HCEC 1CT (cell line): Measurements from ENCODE around the gene MCF2L2.
"Not testable (repeated sequence)": the region's sequence is repeated elsewhere in the genome, so short reads cannot be mapped to it uniquely, and the experiment has no call there.

Experiments used
- DNase-seq: peaks from one replicate; pipeline ENCODE4 v3.0.0-alpha.2; 2017

MCF2L2 gene

DNA sequence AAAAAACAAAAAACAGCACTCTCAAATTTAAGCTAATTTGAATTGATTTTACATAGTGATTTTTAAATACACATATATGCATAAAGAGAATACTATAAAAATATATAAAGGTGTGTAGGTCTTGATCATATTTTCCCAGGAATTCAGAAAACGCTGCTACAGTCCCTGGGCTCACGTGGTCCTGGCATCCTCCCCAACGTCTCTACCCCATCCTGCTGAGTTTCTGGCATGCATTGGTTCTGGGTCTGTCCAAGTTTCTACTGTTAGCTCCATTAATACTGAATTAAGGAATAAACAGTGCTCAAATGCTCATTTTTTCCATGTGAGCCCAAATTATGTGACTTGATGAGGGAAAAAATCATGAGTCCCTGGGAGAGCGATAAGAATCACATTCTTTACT, 233.2 kb downstream of the MCF2L2 start:
- DNase-seq, result no peak

DNA sequence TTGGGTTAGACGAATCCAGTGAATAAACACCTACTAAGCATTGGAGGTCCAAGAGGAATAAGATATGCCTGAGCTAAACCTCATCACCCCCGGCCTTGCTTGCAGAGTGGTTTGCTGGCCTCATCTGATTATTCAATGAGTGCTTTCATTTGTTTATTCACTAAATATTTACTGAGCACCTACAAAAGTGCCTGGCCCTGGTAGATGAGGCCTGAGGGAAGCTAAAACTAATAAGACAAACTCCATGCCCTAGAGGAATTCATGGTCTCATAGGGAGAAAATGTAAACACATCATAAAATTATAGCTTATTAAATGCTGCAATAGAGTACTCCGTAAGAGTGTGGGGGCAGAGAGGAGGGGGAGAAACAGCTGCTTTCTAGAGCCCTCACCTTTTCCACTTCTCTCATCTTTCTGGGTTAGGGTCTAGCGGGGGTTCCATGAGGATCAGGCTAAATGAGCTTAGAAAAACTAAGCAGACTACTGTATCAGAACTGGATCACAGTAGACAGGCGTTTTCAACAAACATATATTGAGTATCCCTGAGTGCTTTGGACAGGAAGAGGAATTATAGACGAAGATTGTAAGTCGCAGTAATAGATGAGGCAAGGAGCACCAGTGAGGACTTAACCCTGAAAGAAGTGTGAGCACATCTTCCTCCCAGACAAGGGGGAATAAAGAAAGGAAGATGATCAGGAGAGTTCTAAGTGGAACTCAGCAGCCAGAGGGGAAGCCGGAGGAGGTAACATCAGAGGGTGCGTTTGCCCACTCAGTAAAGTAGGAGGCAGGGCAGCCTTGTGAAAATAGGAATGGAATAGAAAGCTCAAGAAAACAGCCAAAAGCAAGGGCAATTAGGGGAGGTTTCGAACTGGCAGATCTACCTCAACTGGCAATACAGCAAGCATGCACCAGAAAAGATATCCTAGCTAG, 234.4 kb downstream of the MCF2L2 start:
- DNase-seq, result peak; percentile 58

DNA sequence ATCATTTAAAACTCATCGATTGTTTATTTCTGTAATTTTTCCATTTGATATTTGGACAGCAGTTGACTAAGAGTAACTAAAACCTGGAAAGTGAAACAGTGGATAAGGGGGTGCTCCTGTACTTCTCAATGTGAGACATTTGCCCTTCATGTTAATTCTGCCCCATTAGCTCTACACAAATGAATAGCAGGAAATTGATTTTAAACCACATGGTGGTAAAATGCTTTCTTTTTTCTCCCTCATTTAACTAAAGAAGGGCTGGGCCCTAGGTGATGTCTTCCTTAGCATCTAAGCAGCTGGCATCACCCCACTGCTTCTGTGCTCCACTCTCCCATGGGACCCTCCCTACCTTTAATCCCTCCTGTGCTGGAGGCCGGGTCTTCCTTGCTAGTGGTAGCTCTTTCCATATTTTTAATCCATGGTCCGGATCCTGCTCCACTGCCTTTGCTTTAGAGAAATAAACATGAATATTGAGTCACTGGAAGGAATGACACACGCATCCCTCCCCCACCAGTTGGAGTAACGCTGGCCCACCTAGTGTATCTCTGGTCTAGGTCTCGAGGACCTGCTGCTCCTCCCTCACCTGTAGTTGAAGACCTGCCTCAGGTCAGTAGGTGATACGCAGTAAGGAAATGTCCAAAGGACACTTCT, 235.6 kb downstream of the MCF2L2 start:
- DNase-seq, result peak; percentile 60

DNA sequence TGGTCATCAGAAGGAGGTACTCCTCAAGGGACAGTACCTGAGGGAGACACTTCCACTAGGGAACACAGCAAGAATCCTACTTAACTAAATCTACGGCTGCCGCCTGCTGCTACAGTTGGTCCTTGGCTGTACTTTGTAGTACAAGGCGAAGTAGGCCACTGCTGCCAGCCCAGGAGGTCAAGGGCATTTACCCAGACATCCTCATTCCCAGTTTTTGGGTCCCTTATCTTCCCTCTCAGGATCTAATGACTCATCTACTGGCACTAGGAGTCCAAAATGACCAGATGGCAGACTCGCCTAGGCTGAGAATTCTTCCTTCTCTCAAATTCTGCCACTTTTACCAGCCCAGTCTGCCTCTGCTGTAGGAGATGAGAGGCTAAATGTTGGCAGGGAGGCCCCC, 238.8 kb downstream of the MCF2L2 start:
- DNase-seq, result no peak

DNA sequence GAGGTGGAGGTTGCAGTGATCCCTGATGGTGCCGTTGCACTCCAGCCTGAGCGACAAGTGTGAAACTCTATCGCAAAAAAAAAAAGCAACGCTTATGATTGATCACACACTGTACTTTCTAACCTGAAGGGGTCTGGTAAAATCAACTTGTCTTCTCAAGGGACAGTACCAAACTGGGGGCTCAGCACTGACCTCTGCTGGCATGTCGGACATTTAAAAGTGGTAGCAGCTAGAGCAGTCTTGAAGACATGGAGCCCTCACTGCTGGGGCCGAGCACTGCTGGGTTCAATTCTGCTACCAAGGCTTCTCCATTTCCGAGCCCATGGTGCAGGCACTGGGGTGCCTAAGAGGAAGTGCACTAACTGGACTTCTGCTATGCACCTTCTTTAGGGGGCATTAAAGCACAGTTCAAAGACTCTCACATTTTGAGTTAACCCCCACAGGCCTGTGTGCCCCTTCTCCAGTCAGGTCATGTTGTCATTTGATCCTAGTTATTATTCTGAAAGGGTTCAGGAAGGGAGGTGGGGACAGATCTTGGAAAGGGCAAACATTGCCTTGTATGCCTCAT, 239.4 kb downstream of the MCF2L2 start:
- DNase-seq, result peak; percentile 10

DNA sequence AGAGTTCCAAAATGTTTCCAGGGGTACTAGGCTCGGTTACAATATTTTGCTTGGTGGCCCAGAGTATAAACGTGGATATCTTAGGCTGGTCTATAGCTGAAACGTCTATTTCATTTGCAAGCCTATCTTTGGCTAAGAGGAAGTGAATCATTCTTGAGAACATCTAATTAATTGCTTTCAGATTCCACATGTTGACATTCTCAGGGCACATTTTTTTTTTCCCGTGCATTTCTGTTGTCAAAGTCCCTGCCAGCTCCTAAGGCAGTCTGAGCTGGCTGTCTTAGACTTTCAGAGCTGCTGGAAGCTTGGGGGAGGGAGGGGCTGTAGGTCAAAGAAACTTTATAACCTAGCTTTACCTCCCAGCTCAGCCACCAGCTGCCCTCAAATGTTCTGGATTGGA, 242.7 kb downstream of the MCF2L2 start:
- peak; percentile 86 for DNase-seq

DNA sequence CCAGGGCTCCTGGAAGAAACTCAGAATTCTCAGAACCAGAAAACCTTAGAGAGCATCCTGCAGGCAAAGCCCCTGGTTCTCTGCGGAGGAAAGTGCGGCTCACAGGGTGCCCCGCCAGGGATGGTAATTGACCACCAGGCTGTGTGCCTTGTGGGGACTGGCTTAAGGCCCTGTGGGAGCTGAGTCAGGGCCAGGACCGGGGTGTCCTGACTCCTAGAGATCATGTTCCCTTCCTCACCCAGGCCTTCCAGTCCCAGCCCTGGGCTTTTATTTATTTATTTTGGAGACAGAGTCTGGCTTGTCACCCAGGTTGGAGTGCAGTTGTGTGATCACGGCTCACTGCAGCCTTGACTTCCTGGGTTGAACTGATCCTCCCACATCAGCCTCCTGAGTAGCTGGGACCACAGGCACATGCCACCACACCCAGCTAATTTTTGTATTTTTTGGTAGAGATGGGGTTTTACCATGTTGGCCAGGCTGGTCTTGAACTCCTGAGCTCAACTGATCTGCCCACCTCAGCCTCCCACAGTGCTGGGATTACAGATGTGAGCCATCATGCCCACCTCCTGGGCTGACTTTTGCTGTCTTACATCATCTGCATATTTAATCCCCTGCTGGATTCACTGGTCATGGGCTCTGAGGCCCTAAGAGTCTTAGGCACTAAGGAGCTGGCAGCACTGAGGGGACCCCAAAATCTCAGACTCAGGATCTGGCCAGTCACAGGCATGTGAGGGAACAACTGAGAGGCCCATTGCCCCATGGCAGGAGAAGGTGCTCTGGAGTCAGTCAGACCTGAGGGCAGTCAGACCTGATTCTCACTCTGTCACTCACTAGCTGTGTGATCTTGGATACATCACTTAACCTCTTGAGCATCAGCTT, 245.4 kb downstream of the MCF2L2 start:
- DNase-seq, result no peak

DNA sequence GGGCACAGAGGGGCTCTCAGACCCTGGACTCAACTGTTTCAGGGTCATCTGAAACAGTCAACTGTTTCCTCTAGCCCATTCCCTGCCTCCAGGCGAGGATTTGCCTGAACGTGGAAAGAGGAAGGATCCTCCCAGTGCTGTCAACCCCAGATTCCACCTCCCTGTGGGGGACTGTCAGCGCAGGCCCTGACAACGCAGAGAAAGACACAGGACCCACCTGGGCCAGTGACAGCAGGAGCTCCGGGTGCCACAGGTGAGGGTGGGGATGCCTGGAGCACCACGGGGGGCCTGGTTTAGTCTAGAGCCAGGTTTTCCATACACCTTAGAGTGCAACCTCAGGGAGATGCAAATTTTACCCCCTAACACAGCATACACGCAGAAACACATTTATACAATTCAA, 246.3 kb downstream of the MCF2L2 start:
- DNase-seq, result no peak

DNA sequence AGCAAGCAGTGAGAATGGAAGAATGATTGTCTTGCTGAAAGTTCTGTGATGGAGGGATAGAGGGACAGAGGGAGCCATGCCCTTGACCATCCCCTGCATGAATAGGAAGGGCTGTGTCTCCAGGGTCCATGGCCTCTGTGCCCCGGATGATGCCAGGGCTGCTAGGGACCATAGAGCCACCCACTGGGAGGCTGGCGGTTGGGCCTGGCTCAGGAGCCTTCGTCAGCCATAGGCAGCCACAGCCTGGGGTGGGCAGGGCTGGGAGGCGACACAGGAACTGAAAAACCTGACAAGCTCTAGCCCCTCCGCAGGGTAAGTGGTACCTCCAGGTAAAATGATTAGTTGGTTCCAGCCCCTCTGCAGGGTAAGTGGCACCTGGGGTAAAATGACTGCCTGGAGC, 246.8 kb downstream of the MCF2L2 start:
- no peak for DNase-seq

DNA sequence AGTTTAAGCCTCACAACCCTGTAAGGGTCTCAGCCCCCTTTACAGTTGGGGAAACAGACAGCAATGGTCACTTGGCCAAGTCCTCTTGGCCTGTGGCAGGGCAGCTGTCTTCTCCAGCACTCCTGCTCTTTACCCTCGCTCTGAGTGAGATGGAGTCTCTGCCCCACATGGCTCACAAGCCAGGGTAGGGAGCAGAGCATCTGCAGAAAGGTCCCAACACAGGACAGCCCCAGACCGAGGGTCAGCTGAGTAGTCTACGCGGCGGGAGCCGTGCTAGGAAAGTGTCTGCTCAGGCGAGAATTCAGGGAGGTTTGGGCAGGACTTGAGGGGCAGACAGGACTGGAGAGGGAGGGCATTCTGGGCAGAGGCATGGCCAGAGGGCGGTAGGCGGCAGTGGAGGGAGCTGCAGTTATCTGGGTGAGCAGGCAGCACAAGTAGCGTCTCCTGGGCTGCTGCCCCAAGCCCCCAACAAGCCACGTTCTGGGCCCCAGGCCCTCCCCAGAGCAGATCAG, 247.6 kb downstream of the MCF2L2 start:
- no peak for DNase-seq

DNA sequence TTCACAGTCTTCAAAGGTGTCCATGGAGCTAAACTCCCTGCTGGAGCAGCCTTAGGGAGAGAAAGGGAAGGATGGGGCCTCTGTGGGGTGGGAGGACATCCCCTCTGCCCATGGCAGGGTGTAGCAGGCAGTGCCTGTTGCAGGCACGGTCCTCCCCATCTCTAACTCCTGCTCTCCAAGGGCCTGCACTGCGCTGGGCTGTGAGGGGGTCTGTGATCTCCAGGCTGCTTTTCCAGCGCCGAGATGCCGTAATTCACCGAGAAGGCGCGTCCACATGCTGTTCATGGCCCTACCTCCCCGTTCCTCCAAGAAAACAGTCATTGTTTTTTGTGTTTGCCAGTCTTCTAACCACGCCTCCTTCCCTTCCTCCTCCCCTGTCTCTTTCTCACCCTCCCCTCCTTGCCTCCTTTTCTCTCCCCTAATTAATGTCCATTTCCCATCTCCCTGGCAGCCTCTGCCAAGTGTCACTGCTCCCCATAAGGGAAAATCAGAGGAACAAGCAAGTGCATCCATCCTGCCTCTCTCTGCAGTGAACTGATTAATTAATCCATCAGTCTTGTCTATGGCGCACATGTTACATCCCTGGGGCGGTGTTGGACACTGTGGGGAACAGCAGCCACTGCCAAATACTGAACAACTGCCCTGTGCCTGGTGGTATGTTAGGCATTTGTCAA, 248.2 kb downstream of the MCF2L2 start:
- DNase-seq, result no peak

DNA sequence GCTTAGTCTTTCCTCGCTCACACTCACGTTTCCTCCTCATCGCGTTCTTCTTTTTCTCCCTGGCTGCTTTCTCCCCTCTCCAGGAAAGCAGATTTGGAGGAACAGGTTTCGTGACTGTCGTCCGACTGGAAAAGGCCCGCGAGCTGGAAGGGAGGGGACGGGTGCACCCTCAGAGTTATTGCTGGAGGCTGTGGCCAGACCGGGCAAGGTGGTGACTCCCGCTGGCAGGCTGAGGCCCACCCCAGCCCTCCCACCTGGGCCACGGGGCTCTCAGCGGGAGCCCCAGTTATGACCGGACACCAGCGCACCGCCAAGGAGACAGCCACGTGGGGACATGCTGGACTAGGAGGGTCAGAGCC, 248.9 kb downstream of the MCF2L2 start:
- DNase-seq, result not testable (repeated sequence)

DNA sequence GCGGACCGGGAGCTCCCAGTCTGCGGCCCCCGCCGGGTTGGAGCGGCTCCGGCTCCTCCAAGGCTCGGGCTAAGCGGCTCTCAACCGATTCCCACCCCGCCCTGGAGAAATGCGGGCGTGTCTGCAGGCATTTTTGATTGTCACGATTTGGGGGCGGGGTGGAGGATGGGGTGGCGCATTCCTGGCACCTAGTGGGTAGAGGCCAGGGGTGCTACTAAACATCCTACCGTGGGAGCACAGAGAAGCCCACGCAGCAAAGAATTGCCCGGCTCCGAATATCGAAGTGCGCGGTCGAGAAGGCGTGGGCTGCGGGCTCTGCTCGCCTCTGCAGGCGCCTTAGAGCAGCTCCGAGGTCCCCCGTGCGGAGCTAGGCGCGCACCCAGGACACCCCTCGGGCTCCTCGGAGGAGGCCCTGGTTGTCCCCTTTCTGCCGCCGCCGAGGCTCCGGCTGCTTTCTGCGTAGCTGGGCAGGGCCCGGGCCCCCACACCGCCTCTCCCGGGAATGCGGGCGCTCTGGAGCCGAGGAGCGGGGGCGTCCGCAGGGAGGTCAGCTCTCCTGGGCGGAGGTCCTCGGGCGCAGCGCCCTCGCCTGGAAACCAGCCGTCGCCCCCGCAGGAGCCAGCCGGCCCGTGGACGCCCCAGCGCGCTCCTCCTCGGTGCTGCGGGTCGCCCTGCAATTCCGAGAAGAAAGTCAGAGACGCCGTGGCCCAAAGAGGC, 249.4 kb downstream of the MCF2L2 start:
- peak; percentile 48 for DNase-seq

DNA sequence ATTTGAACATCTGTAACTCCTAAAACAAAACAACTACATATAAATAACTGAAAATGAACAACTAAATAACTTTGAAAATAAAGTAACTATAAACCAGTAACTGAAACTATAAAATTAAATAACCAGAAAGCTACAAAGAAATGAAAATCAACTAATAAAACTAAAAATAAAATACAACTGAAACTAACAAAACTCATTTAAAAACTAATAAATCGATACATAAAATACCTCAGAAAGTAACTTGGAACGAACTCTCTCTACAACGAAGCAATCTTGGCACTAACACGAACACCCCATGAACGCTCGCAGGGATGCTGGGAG, 249.9 kb downstream of the MCF2L2 start:
- DNase-seq, result no peak

DNA sequence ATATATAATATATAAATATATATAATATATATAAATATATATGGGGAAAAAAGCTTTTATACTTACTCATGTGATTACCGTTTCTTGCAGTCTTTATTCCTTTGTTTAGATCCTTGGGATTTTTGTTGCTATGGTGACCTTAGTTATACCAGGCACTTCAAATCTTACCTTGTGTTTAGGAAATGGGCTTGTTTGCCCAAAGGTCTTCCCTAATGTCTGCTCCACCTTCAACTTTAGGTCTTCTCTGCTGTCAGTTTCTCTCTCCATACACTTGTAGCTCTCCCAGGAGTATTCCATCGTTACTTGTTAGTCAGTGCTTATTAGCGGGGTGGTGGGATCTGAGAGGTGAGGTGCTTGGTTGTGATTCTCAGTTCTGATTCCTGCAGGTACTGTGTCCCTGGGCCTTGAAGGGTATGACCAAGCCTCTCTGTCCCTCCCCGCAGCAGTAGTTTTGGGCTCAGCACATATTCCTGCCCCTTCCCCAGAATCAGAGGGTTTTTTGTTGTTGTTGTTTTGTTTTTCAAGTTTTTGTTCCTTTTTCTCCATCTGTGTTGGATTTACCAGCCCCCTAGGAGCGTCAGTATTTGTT, 256.3 kb downstream of the MCF2L2 start:
- DNase-seq, result no peak

DNA sequence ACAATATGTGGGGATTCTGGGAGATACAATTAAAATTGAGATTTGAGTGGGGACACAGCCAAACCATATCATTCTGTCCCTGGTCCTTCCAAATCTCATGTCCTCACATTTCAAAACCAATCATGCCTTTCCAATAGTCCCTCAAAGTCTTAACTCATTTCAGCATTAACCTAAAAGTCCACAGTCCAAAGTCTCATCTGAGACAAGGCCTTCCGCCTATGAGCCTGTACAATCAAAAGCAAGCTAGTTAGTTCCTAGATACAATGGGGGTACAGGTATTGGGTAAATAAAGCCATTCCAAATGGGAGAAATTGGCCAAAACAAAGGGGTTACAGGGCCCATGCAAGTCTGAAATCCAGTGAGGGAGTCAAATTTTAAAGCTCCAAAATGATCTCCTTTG, 260.4 kb downstream of the MCF2L2 start:
- DNase-seq, result not testable (repeated sequence)

DNA sequence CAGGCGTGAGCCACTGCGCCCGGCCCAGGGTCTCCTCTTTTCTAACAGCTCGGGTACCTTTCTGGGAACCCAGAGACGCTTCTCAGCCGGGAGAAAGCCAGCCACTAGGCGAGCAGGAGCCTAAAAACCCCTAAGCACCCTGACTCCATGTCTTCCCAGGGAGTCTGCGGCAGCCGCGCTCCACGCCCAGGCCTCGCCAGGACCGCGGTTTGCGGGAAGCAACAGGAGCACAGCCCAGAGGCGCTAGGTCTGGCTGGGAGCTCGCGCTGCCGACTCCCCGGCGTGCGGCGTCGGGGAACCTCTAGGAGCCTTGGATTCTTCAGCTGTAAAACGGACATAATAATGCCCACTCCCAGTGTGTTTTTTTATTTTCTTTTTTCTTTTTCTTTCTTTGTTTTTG, 264.9 kb downstream of the MCF2L2 start:
- DNase-seq, result no peak

DNA sequence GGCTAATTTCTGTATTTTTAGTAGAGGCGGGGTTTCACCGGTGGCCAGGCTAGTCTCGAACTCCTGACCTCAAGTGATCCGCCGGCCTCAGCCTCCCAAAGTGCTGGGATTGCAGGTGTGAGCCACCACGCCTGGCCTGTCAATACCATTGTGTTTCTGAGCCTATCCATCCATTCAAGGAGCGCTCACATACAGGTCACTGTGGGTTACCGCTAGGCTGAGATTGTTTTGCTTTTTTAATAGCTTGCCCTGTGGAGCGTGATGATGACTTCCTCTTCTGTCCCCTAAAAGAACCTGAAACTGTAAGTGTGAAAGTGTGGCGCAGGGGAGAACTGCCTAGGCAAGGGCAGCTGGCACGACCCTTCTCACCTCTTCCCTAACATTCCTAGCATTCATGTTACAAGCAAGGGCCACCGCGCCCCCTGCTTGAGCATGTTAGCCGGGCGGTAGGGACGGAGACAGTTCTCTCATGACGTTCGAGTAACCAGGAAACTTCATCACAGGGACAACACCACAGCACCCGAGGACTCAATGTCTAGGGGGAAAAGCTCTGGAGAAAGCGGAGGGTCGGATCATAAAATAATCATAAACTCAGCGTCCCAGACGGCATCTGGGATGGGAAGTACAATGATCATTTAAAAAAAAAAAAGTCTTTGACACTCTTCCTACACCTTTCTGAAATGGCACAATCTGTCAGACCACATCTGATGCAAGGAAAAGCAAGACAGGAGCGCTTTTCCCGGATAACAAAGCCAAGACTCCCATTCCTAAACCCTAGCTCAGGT, 266.7 kb downstream of the MCF2L2 start:
- DNase-seq, result no peak

DNA sequence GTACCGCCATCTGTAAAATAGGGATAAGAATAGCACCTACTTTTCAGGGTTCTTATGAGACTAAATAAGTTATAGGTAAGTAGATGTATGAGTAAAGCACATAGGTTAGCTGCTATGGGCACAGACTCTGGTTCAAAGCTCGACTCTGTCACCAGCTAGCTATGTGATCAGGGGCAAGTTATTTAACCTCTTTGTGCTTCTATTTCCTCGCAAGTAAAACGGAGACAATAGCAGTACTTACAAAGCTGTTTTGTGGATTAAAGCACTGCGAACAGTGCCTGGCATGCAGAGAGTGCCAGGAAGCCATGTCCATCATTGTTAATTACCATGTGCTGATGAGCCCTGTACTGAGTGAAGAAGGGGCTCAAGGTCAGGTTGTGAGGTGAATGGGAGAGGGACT, 267.8 kb downstream of the MCF2L2 start:
- DNase-seq, result no peak

DNA sequence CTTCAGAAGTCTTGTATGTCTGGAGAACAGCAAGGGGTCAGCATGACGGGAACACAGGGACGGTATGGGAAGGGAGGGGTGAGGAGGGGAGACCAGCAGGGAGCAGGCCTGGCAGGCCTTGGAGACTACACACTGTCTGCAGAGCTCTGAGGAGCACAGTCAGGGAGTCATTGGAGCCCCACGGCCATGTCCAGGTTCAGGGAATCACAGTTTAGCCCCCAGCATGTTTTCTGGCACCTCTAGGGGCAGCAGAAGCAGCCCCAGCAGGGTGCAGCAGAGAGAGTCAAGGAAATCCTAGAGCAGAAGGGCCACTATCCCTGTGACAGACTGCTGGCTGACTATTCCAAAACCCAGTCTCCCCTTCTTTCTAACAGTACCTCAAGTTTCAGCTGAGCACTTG, 269.1 kb downstream of the MCF2L2 start:
- no peak for DNase-seq
